ENCODE data around the gene BGN.

BGN gene

GRCh38 chrX:153485396-153486080 is 9.2 kb upstream of the BGN start:
- no peak for DNase-seq

- no peak for DNase-seq
Observed at GRCh38 chrX:153486171-153486570, 8.6 kb upstream of the BGN start.

GRCh38 chrX:153487590-153488071 is 7.1 kb upstream of the BGN start:
- DNase-seq: no peak

DNA sequence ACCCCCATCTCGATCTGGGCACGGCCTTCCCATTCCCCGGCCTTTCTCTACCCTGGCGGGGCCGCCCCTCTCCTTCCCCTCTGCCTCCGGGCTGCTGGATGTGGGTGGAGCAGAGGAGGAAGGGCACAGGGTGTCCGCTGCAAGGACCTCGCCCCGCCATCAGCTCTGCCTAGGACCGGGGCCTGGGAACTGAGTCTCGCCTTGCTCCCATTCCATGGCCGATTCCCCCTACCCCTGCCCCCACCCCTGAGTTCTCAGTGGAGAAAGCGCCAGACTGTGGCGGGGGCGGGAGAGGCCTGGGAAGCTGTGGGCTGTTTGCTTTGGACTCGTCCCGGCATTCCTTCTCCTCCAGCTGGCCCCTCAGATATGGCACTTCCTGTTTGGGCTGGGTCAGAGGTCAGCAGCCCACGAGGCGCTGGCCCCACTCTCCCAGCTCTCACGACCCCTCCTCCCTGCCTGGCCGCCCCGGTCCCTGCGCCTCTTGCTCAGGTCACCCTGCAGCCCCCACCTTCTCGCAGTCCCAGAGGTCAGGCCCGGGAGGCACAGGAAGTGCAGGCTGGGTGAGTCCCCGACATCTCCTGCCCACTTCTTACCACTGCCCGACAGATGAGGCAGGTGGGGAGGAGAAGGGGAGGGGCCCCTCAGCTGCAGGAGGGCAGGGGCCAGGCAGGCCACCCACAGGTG is 6.4 kb upstream of the BGN start:
- no peak for DNase-seq

GRCh38 chrX:153490217-153490930 is 4.4 kb upstream of the BGN start:
- no peak for DNase-seq

DNA sequence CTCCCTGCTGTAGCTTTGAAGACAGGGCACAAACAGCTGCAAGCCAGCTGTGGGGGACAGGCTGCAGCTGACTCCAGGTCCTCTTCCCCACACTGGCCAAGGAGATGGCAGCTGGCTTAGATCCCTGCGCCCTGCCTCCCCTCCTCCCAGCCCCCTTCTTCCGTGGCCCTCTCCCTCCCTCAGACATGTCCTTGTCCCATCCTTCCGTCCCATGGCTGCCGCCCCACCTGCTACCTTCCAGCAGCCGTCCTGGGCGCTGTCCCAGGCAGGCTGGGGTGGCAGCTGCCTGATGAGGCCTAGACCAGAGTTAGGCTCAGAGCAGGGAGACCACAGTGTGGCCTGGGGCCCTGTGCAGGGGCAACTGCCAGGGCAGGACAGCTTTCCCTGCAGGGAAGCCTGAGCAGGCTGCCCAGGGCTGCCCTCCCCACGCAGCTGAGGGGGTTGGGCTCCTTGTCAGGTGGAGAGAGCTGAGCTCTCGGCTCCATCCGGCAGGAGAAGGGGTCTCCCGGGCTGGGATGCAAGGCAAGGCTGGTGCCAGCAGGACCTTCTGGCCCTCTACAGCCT is 3.3 kb upstream of the BGN start:
- DNase-seq: no peak

DNA sequence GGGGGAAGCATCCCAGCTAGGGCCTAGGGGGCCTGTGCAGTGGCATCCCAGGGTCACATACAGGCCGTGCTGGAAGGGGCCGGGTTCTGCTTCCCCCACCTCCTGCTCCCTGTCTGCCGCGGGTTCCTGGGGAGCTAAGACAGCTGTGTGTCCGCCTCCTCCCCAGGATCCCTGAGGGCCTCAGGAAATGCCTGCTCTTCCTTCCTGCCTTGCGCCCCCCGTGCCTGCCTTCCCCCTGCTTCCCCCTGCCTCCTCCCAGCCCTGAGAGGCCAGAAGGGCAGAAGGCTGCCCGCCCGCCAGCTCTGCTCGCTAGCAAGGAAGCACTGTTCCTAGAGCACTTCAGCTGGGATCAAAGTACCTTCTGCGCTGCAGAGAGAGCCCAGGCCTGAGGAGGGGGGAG is 2.9 kb upstream of the BGN start:
- no peak for DNase-seq

DNA sequence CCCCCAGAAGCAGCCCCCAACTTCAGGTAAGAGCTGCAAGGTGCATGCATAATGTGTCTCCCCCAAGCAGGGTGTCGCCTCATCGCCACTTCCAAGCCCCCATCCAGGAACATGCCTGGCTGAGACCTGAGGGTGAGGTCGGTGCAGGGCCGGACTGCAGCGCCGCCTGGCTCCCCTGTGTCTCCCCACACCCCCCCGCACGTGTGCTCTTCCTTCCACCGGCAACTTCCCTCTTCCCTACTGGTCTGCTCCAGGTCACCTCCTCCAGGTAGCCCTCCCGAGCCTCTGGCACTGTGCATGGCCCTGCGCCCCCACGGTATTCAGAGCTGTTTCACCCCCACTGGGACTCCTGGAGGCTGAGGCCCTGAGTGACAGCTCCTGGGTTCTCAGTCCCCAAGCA is 2.2 kb upstream of the BGN start:
- no peak for DNase-seq

DNA sequence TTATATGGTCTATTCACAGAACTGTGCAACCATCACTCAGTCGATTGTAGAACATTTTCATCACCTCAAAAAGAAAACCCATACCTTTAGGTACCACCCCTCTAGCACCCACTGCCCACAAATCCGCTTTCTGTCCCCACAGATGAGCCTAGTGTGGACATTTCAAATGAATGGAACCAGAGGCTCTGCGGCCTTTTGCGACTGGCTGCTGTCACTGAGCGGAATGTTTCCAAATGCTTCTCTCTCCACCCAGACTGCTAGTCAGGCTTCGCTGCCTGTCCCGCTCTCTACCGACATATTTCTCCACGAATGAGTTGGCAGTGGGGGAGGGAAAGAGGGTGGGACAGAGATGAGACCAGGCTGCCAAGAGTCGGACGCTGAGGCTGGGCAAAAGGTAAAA is 1.7 kb upstream of the BGN start:
- DNase-seq: no peak

DNA sequence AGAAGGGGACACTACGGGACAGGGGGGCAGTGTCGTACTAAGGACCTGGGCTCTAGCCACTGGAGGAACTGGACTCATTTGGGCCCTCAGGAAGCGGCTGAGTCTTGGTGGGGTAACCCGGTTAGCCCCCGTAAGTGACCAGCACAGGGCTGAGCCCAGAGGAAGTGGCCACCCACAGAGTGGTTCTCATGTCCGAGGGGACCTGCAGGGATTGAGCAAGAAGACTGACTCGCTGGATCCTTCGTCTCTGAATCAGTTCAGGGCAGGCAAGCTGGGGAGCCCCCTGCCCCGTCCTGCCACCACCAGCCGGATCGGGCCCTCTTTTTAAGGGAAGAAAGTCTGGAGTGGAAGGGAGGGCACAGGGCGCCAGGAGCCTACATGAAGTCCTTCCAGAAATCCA is 719 bp upstream of the BGN start:
- peak; percentile 2 to 33 for DNase-seq

GRCh38 chrX:153495362-153495751 is 577 bp downstream of the BGN start:
- DNase-seq: no peak

GRCh38 chrX:153495903-153496589 is 1.3 kb downstream of the BGN start:
- no peak for DNase-seq

GRCh38 chrX:153496590-153496959 is 1.8 kb downstream of the BGN start:
- no peak for DNase-seq

GRCh38 chrX:153498453-153498852 is 3.7 kb downstream of the BGN start:
- no peak for DNase-seq

GRCh38 chrX:153499341-153499740 is 4.6 kb downstream of the BGN start:
- DNase-seq: no peak

DNA sequence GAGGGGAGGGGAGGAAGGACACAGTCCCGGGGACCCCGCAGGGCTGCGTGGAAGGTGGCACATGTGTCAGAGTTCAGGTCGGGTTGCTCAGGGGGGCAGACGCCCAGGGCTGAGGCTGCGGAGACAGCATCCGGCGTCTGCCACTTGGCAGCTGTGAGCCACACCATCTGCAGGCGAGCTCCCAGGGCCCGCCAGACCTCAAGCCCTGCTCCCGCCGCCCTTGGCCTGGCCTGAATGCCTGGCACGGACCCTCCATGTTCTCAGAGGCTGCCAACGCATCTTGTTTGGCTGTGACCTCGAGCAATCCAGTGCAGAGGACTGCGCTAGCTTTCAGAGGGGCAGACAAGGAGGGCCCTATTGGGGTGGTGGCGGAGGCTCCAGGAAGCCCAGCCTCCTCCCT is 5.1 kb downstream of the BGN start:
- DNase-seq: no peak

DNA sequence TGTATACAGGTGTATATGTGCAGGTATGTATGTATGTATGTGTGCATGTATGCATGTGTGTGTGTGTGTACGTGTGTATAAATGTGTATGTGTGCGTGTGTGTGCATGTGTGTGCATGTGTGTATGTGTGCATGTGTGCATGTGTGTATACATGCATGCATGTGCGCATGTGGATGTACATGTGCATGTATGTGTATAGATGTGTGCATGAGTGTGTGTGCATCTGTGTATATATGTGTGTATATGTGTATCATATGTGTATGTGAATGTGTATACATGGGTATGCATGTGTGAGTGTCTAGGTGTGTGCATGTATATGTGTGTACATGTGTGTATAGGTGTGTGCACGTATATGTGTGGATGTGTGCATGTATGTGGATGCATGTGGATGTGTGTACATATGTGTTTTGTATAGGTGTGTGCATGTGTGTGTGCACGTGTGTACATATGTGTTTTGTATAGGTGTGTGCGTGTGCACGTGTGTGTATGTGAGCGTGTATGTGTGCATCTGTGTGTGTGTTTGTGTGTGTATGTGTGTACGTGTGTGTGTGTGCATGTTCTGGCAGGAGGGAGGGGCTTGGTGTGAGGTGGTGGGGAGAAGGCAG is 6.0 kb downstream of the BGN start:
- no peak for DNase-seq

DNA sequence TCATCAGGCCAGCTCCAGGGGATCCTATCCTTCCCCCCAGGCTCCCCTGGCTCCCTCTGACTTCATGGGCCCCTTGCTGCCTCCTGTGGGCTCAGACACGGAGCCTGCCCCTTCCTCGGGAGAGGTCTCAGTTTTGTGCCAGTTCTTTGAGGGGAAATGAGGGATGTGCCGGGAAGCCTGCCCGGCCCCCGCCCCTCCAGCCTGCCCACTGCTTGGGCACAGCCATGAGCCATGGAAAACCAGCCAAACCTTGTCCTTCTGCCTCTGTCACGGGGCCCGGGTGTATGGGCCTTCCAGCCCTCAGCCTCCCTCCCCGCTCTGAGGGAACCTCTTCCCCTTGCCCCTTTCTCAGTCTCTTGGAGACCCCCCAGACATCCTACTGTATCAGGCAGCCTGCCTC is 6.8 kb downstream of the BGN start:
- no peak for DNase-seq

DNA sequence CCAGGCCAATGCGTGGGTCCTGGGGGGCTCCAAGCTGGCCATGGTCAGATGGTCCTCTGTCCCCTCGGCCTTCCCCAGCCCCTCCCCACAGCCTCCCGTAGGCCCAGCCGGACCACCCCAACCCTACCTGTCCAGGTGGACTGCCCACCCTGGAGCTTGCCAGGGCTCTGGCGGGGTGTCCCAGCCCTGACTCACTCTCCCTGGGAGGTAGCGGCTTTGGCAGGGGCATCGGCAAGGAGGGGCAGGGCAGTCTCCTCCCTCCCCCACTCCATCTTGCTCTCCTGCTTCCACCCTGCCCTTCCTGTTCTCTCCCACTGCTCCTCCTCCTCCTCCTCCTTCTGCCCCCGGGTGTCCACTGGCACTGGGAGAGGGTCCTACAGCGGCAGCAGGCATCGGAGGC is 7.4 kb downstream of the BGN start:
- DNase-seq: no peak

- DNase-seq: no peak
Observed at GRCh38 chrX:153502796-153503195, 8.0 kb downstream of the BGN start.

- no peak for DNase-seq
Observed at GRCh38 chrX:153504445-153505016, 9.8 kb downstream of the BGN start.

DNA sequence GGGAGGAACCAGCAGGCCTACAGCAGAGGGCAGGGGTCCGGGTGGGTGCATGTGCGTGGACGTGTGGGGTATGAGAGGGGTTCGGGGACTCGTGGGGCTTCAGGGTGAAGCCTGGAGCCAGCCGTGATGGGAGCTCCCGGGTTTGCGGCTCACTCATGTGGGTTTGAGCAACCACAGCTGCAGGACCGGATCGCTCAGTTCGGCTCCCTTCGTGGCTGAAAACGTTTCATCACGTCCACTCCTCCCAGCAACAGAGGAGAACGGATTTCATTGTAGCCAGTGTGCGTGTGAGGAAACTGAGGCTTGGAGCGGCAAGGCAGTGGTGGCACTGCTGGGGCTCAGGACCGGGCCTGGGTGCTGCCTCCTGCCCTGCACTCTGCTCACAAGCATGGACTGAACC is 10.6 kb downstream of the BGN start:
- DNase-seq: no peak

All from inflammatory macrophage treated with lipopolysaccharide for 1 hour (primary cell).